SK-N-SH treated with all-trans-retinoic acid at 6 μM for 48 hours (cell line): ENCODE results near the gene CACNA1C.

Experiments used
- OSR1 ChIP-seq: fragments of 250-450 bp; sonication (Bioruptor Pico); IDR thresholded peaks from 2 replicates; pipeline ENCODE4 v1.8.0; 2022; ENCODE audit warnings: moderate library complexity, mild to moderate bottlenecking, inconsistent platforms
- ZNF70 ChIP-seq: fragments of 450-650 bp; formaldehyde crosslinking; IDR thresholded peaks from 2 replicates; pipeline ENCODE4 v1.5.0; 2020; ENCODE audit warnings: mild to moderate bottlenecking, moderate library complexity

- no peak for TF ChIP-seq OSR1
- TF ChIP-seq ZNF70 (CRISPR knock-in tag) = no peak
Observed at GRCh38 chr12:2222691-2223090, 169.9 kb downstream of the CACNA1C start.
